ENCODE measurements around the gene TSPAN3. TPM values are rescaled to one million over a fixed set of nuclear protein-coding genes. Genes with fewer than 3 reads are reported as not detected.

TSPAN3 gene
- total and polyA plus RNA-seq, 2 donors (not counting 1 experiment from before 2014, with no cell fraction given) = 109 to 130 TPM

DNA sequence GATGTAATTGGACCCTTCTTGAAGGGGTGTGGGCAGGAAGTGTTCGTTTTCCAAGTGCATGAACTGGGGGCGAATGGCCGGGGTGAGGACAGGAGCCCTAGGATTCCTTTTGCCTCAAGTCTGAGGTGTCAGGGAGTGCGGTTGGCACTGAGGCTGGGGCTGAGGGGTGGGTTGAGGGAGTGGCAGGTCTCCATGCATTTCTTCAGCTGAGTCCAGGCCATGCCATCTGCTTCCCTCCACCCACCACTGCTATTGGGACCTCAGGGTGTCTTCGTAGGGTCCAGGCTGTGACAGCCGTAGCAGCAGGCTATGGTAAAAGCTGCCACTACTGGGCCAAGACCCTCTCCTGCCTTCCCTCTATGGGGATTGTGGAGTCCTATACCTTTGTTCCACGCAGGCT is 25.6 kb upstream of the TSPAN3 start:
- DNase-seq (no peak), ATAC-seq (ENCODE audit: low read depth) (no peak)
- CTCF ChIA-PET = interaction anchor here (1.5 to 4.0 kb wide), 2 partner anchors 10 to 447 kb away, joined by 3 to 11 read pairs; no protein-coding TSS in a partner anchor
- H4K20me1 ChIP-seq (ENCODE audit: control insufficient read depth, insufficient read depth, low read length, poor library complexity, severe bottlenecking) = no peaks in the 10 kb centered on the region
- H3K36me3 ChIP-seq (replicated peaks in 1 of 2; ENCODE audit: control extremely low read depth in 1 of 2, control insufficient read depth in 1 of 2, extremely low read depth in 1 of 2, insufficient read depth in 2 of 2, low read length in 1 of 2) = no peaks in the 10 kb centered on the region
- H3K9me3 Mint-ChIP-seq (ENCODE audit: insufficient read depth) = no peaks in the 10 kb centered on the region
- H3K27me3 ChIP-seq (replicated peaks in 1 of 4; ENCODE audit: control extremely low read depth in 1 of 4, control insufficient read depth in 3 of 4, insufficient read depth in 4 of 4, low read length in 3 of 4) = no peaks in the 10 kb centered on the region
- WGBS (ENCODE audit: insufficient coverage) = 96% methylated on average over 6 of the region's 7 CpGs
- H3K9ac ChIP-seq (ENCODE audit: low read length) = no peak overlapping the region
- intact Hi-C loops (cut with micrococcal nuclease) = no loop called here
- H3K4me1 ChIP-seq (ENCODE audit: control insufficient read depth in 2 of 2, insufficient read depth in 2 of 2, low read length in 2 of 2) = peaks cover 12 to 35% of the 10 kb centered on the region in 2 donors
- no peak overlapping the region for H3K27ac ChIP-seq (ENCODE audit: low read length in 2 of 2)
- POLR2A ChIA-PET = no interaction called here
- no peaks in the 10 kb centered on the region for H3K9me3 ChIP-seq (ENCODE audit: control extremely low read depth in 1 of 3, control insufficient read depth in 2 of 3, insufficient read depth in 1 of 3, low read length in 2 of 3)
- H3K79me2 ChIP-seq (ENCODE audit: control insufficient read depth, insufficient read depth, low read length) = no peaks in the 10 kb centered on the region
- peaks cover 14% of the 10 kb centered on the region for H3K4me1 Mint-ChIP-seq
- no peak overlapping the region for H2AFZ ChIP-seq (ENCODE audit: insufficient read depth, low read depth, low read length, poor library complexity, severe bottlenecking)
- no peak overlapping the region for H3K4me3 Mint-ChIP-seq
- no peak overlapping the region for H3K27ac Mint-ChIP-seq
- H3K27me3 Mint-ChIP-seq = no peaks in the 10 kb centered on the region
- no peak overlapping the region for H3K4me3 ChIP-seq (ENCODE audit: control extremely low read depth in 1 of 5, extremely low read depth in 1 of 5, insufficient read depth in 1 of 5, low read depth in 2 of 5, low read length in 4 of 5)
- H3K4me2 ChIP-seq (replicated peaks; ENCODE audit: low read depth, low read length, poor library complexity, severe bottlenecking) = no peak overlapping the region
- TF ChIP-seq, protein P1, sequence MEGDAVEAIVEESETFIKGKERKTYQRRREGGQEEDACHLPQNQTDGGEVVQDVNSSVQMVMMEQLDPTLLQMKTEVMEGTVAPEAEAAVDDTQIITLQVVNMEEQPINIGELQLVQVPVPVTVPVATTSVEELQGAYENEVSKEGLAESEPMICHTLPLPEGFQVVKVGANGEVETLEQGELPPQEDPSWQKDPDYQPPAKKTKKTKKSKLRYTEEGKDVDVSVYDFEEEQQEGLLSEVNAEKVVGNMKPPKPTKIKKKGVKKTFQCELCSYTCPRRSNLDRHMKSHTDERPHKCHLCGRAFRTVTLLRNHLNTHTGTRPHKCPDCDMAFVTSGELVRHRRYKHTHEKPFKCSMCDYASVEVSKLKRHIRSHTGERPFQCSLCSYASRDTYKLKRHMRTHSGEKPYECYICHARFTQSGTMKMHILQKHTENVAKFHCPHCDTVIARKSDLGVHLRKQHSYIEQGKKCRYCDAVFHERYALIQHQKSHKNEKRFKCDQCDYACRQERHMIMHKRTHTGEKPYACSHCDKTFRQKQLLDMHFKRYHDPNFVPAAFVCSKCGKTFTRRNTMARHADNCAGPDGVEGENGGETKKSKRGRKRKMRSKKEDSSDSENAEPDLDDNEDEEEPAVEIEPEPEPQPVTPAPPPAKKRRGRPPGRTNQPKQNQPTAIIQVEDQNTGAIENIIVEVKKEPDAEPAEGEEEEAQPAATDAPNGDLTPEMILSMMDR (IDR thresholded peaks at IDR 0.05) = no peak
- TF ChIP-seq EZH2 (IDR thresholded peaks at IDR 0.05; ENCODE audit: borderline replicate concordance, insufficient read depth, low read depth, low read length, poor library complexity, severe bottlenecking) = no peak

GRCh38 chr15:77096138-77096537 is 25.2 kb upstream of the TSPAN3 start:
- H3K27me3 Mint-ChIP-seq = no peaks in the 10 kb centered on the region

More at GRCh38 chr15:77096138-77096537, 25.2 kb upstream of the TSPAN3 start:
- H3K9me3 Mint-ChIP-seq (ENCODE audit: insufficient read depth) = no peaks in the 10 kb centered on the region
- H3K27me3 ChIP-seq (replicated peaks in 1 of 4; ENCODE audit: control extremely low read depth in 1 of 4, control insufficient read depth in 3 of 4, insufficient read depth in 4 of 4, low read length in 3 of 4) = no peaks in the 10 kb centered on the region
- H3K4me3 ChIP-seq (ENCODE audit: control extremely low read depth in 1 of 5, extremely low read depth in 1 of 5, insufficient read depth in 1 of 5, low read depth in 2 of 5, low read length in 4 of 5) = no peak overlapping the region
- no peak for ATAC-seq (ENCODE audit: low read depth)
- no peaks in the 10 kb centered on the region for H3K9me3 ChIP-seq (ENCODE audit: control extremely low read depth in 1 of 3, control insufficient read depth in 2 of 3, insufficient read depth in 1 of 3, low read length in 2 of 3)
- H3K27ac ChIP-seq (ENCODE audit: low read length in 2 of 2) = no peak overlapping the region
- ChIA-PET CTCF (interaction anchor here (4.0 kb wide), 1 partner anchor 11 kb away, joined by 11 read pairs; no protein-coding TSS in a partner anchor), POLR2A (no interaction called here)
- H3K4me2 ChIP-seq (replicated peaks; ENCODE audit: low read depth, low read length, poor library complexity, severe bottlenecking) = no peak overlapping the region
- H3K36me3 ChIP-seq (replicated peaks in 1 of 2; ENCODE audit: control extremely low read depth in 1 of 2, control insufficient read depth in 1 of 2, extremely low read depth in 1 of 2, insufficient read depth in 2 of 2, low read length in 1 of 2) = no peaks in the 10 kb centered on the region
- peaks cover 12 to 35% of the 10 kb centered on the region in 2 donors for H3K4me1 ChIP-seq (ENCODE audit: control insufficient read depth in 2 of 2, insufficient read depth in 2 of 2, low read length in 2 of 2)
- H3K27ac Mint-ChIP-seq = no peak overlapping the region
- intact Hi-C loops (cut with micrococcal nuclease) = no loop called here
- WGBS (ENCODE audit: insufficient coverage) = 93% methylated on average over 4 of the region's 4 CpGs
- DNase-seq = no peak
- TF ChIP-seq EZH2 (IDR thresholded peaks at IDR 0.05; ENCODE audit: borderline replicate concordance, insufficient read depth, low read depth, low read length, poor library complexity, severe bottlenecking) = no peak
- TF ChIP-seq, protein P1 (IDR thresholded peaks at IDR 0.05) = no peak
- no peaks in the 10 kb centered on the region for H3K79me2 ChIP-seq (ENCODE audit: control insufficient read depth, insufficient read depth, low read length)
- H3K4me3 Mint-ChIP-seq = no peak overlapping the region
- no peak overlapping the region for H3K9ac ChIP-seq (ENCODE audit: low read length)
- no peaks in the 10 kb centered on the region for H4K20me1 ChIP-seq (ENCODE audit: control insufficient read depth, insufficient read depth, low read length, poor library complexity, severe bottlenecking)
- H3K4me1 Mint-ChIP-seq = peaks cover 12% of the 10 kb centered on the region
- H2AFZ ChIP-seq (ENCODE audit: insufficient read depth, low read depth, low read length, poor library complexity, severe bottlenecking) = no peak overlapping the region

Data from B cell (primary cell).